Pancreas (tissue), 10 donors: ENCODE measurements around the gene LMF1. TPM values are rescaled to one million over a fixed set of nuclear protein-coding genes. Genes with fewer than 3 reads are reported as not detected.

Experiments used
- ATAC-seq, 4 donors: fragments of 200-7000 bp; cut with Tn5 transposase; one replicate each; pipeline versions ENCODE4 v1.8.0 to v1.9.1; 2020; ENCODE audit warnings: mild to moderate bottlenecking in 4 of 4, moderate library complexity in 4 of 4
- DNase-seq, 6 donors: peaks; one replicate each; pipeline ENCODE4 v3.0.0-alpha.2; 2020
- FAIRE-seq: peaks from 2 replicates; lab custom pipeline; 2012; peaks lifted over from hg19 to GRCh38; lab: Jason Lieb, UNC
- H3K27ac ChIP-seq, 4 donors: fragments of 200-600 bp; sonication (generic); 1 replicate in 3 of 4; 2 replicates in 1 of 4; pipeline versions ENCODE4 v1.5.0 to v1.8.0; 2020
- H3K27me3 ChIP-seq, 4 donors: fragments of 200-600 bp; one replicate each; pipeline ENCODE4 v1.8.0; 2021
- H3K36me3 ChIP-seq, 3 donors: fragments of 200-600 bp; sonication (generic) in 1 of 3; one replicate each; pipeline versions ENCODE4 v1.5.0 to v1.8.0; 2020 to 2021
- H3K4me1 ChIP-seq, 3 donors: fragments of 200-600 bp; one replicate each; pipeline ENCODE4 v1.8.0; 2021
- H3K4me3 ChIP-seq, 4 donors: fragments of 200-600 bp; sonication (generic) in 2 of 4; one replicate each; pipeline versions ENCODE4 v1.5.0 to v1.8.0; 2020 to 2021
- H3K9me3 ChIP-seq, 4 donors: fragments of 200-600 bp; one replicate each; pipeline ENCODE4 v1.8.0; 2021
- CTCF ChIP-seq, 4 donors: fragments of 200-600 bp; sonication (generic) in 3 of 4; IDR thresholded peaks; one replicate each; pipeline versions ENCODE4 v1.5.0 to v1.8.0; 2021; ENCODE audit warnings: antibody characterized with exemption in 4 of 4
- WGBS, 2 donors: extraction: QIAGEN DNeasy Blood & Tissue Kit; methylation state at CpG; one replicate each; pipeline ENCODE4 v1.1.7; 2013; 5-methylcytosine and 5-hydroxymethylcytosine counted together
- intact Hi-C, 3 donors: fragments of 100-400 bp; cut with DNase I; formaldehyde crosslinking; loops; one replicate each; pipeline versions ENCODE4 v1.11.1 to v1.14.2; 2022
- polyA plus RNA-seq, 2 donors: library from polyadenylated mRNA; stranded (reverse); fragments of 200-250 nt; gene quantifications; one replicate each; pipeline ENCODE4 v1.2.3, GENCODE V29; 2013
- total RNA-seq, 6 donors: library from RNA; stranded (reverse); fragmentation: NEBNext Ultra II Directional in 4 of 6; extraction: Animal tissue kit (Norgen Biotek cat#: 25700) in 4 of 6; gene quantifications; one replicate each; pipeline versions ENCODE4 v1.2.1 to v1.2.4, GENCODE V29; 2021 to 2023
- donor health status: healthy with polysubstance abuse.
- donor health status: DM: no; HTN: no; CAD: no; lungs with moderate emphysema.
- donor health status: DM: no; HTN: no; CAD: no.
- donor health status: control.
- donor health status: control.
- donor health status: Bipolar disorder and iron deficiency.
- donor health status: DM: yes; HTN: yes; CAD: no.
- donor health status: DM: no; HTN: no; CAD: no.
- donor health status: DM: no; HTN: no; CAD: no.
- donor health status: DM: yes; HTN: yes; CAD: no.

Gene LMF1
- total and polyA plus RNA-seq, 8 donors: 9.3 to 64.6 (median 15.7) TPM

- DNase-seq (peak in 2 of 6 donors; percentile 16 to 57), ATAC-seq (no peak), FAIRE-seq (no peak)
- peaks cover 0 to 4% (median 0%) of the 10 kb centered on the region in 3 donors for H3K36me3 ChIP-seq
- H3K27me3 ChIP-seq: no peaks in the 10 kb centered on the region
- H3K4me1 ChIP-seq: no peaks in the 10 kb centered on the region
- WGBS, 2 donors: 93 to 94% methylated on average over 45 of the region's 45 CpGs
- TF ChIP-seq CTCF (IDR thresholded peaks at IDR 0.05): no peak
- H3K9me3 ChIP-seq: no peaks in the 10 kb centered on the region
- H3K27ac ChIP-seq: no peak overlapping the region
- no peak overlapping the region for H3K4me3 ChIP-seq
- intact Hi-C loops: no loop called here
These were observed 41.3 kb downstream of the LMF1 start for GRCh38 chr16:929227-930073.

- Histone ChIP-seq H3K4me3 (no peak overlapping the region), H3K36me3 (peaks cover 0 to 4% (median 0%) of the 10 kb centered on the region in 3 donors), H3K9me3 (no peaks in the 10 kb centered on the region), H3K27ac (no peak overlapping the region), H3K4me1 (no peaks in the 10 kb centered on the region), H3K27me3 (no peaks in the 10 kb centered on the region)
- FAIRE-seq (no peak), DNase-seq (peak in 2 of 6 donors; percentile 12 to 20), ATAC-seq (no peak)
- intact Hi-C loops: no loop called here
- TF ChIP-seq CTCF (IDR thresholded peaks at IDR 0.05): no peak
- WGBS, 2 donors: 82 to 83% methylated on average over 11 of the region's 11 CpGs
These were observed 42.3 kb downstream of the LMF1 start for GRCh38 chr16:928526-928925.

- no peak for ATAC-seq
- TF ChIP-seq CTCF (IDR thresholded peaks at IDR 0.05): no peak
- intact Hi-C loops: no loop called here
- Histone ChIP-seq H3K27me3 (no peaks in the 10 kb centered on the region), H3K9me3 (no peaks in the 10 kb centered on the region), H3K4me3 (no peak overlapping the region), H3K36me3 (peaks cover 0 to 4% (median 0%) of the 10 kb centered on the region in 3 donors), H3K4me1 (no peaks in the 10 kb centered on the region), H3K27ac (no peak overlapping the region)
- 96 to 97% methylated on average over 18 of the region's 18 CpGs for WGBS, 2 donors
- FAIRE-seq: no peak
- peak in 2 of 6 donors; percentile 2 to 32 for DNase-seq
These were observed 42.9 kb downstream of the LMF1 start for GRCh38 chr16:927931-928330.

GRCh38 chr16:927406-927805 lies 43.4 kb downstream of the LMF1 start:
- intact Hi-C loops: no loop called here
- FAIRE-seq: no peak
- no peaks in the 10 kb centered on the region for H3K4me1 ChIP-seq
- no peaks in the 10 kb centered on the region for H3K27me3 ChIP-seq
- no peak overlapping the region for H3K4me3 ChIP-seq
- ATAC-seq: no peak
- peak in 2 of 6 donors; percentile 0 to 20 for DNase-seq
- no peaks in the 10 kb centered on the region for H3K36me3 ChIP-seq
- TF ChIP-seq CTCF (IDR thresholded peaks at IDR 0.05): no peak
- no peak overlapping the region for H3K27ac ChIP-seq
- H3K9me3 ChIP-seq: no peaks in the 10 kb centered on the region
- WGBS, 2 donors: 97 to 99% methylated on average over 15 of the region's 15 CpGs

- intact Hi-C loops: no loop called here
- FAIRE-seq (no peak), ATAC-seq (no peak), DNase-seq (peak in 2 of 6 donors; percentile 7 to 38)
- Histone ChIP-seq H3K36me3 (no peaks in the 10 kb centered on the region), H3K27me3 (no peaks in the 10 kb centered on the region), H3K4me1 (no peaks in the 10 kb centered on the region), H3K4me3 (no peak overlapping the region), H3K27ac (no peak overlapping the region), H3K9me3 (no peaks in the 10 kb centered on the region)
- WGBS, 2 donors: 87 to 98% methylated on average over 8 of the region's 8 CpGs
- TF ChIP-seq CTCF (IDR thresholded peaks at IDR 0.05): no peak
These were observed 44.1 kb downstream of the LMF1 start for GRCh38 chr16:926715-927114.
